Liver (tissue), 3 donors: ENCODE measurements around the gene PEX5.

ENCODE experiments used
- JUND ChIP-seq, 2 donors: IDR thresholded peaks; 2 replicates each; pipeline ENCODE4 v1.6.1; 2016; ENCODE audit warnings: antibody characterized with exemption in 2 of 2
- TF ChIP-seq, protein P1 (sequence below): IDR thresholded peaks from 2 replicates; pipeline ENCODE4 v1.6.1; 2016; ENCODE audit warnings: antibody characterized with exemption, mild to moderate bottlenecking
- TF ChIP-seq, protein P2 (sequence below): fragments of 150-350 bp; IDR thresholded peaks from 2 replicates; pipeline ENCODE4 v1.5.1; 2017; ENCODE audit warnings: improper control_type of control experiment, low read depth, low read length; ENCODE audit not compliant: missing input control
- donor health status: healthy.
- donor health status: healthy.

DNA sequence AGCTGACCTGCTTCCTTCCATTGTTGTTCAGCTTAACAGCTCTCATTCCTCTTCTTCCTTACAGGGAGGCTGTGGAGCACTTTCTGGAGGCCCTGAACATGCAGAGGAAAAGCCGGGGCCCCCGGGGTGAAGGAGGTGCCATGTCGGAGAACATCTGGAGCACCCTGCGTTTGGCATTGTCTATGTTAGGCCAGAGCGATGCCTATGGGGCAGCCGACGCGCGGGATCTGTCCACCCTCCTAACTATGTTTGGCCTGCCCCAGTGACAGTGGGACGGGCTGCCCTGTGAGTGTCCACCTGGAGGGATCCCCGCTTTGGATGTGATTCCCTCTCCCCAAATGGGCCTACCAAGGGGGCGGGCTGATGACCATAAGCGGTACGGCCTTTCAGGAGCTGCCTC is 20.5 kb downstream of the PEX5 start:
- TF ChIP-seq, protein P1, sequence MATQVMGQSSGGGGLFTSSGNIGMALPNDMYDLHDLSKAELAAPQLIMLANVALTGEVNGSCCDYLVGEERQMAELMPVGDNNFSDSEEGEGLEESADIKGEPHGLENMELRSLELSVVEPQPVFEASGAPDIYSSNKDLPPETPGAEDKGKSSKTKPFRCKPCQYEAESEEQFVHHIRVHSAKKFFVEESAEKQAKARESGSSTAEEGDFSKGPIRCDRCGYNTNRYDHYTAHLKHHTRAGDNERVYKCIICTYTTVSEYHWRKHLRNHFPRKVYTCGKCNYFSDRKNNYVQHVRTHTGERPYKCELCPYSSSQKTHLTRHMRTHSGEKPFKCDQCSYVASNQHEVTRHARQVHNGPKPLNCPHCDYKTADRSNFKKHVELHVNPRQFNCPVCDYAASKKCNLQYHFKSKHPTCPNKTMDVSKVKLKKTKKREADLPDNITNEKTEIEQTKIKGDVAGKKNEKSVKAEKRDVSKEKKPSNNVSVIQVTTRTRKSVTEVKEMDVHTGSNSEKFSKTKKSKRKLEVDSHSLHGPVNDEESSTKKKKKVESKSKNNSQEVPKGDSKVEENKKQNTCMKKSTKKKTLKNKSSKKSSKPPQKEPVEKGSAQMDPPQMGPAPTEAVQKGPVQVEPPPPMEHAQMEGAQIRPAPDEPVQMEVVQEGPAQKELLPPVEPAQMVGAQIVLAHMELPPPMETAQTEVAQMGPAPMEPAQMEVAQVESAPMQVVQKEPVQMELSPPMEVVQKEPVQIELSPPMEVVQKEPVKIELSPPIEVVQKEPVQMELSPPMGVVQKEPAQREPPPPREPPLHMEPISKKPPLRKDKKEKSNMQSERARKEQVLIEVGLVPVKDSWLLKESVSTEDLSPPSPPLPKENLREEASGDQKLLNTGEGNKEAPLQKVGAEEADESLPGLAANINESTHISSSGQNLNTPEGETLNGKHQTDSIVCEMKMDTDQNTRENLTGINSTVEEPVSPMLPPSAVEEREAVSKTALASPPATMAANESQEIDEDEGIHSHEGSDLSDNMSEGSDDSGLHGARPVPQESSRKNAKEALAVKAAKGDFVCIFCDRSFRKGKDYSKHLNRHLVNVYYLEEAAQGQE = no peak
- TF ChIP-seq, protein P2, sequence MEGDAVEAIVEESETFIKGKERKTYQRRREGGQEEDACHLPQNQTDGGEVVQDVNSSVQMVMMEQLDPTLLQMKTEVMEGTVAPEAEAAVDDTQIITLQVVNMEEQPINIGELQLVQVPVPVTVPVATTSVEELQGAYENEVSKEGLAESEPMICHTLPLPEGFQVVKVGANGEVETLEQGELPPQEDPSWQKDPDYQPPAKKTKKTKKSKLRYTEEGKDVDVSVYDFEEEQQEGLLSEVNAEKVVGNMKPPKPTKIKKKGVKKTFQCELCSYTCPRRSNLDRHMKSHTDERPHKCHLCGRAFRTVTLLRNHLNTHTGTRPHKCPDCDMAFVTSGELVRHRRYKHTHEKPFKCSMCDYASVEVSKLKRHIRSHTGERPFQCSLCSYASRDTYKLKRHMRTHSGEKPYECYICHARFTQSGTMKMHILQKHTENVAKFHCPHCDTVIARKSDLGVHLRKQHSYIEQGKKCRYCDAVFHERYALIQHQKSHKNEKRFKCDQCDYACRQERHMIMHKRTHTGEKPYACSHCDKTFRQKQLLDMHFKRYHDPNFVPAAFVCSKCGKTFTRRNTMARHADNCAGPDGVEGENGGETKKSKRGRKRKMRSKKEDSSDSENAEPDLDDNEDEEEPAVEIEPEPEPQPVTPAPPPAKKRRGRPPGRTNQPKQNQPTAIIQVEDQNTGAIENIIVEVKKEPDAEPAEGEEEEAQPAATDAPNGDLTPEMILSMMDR = no peak
- no peak for TF ChIP-seq JUND (IDR thresholded peaks at IDR 0.05)
